WI38 (cell line): ENCODE data around the gene MEIOB.

Experiments used
- H3K4me3 ChIP-seq: 2 replicates; pipeline ENCODE4 v1.5.1; 2011; ENCODE audit warnings: low read depth, mild to moderate bottlenecking, control low read depth, low read length
- CTCF ChIP-seq: IDR thresholded peaks from 2 replicates; pipeline ENCODE4 v1.5.1; 2012; ENCODE audit warnings: low read depth, mild to moderate bottlenecking, control low read depth, low read length

Gene MEIOB

GRCh38 chr16:1834096-1834495 lies 37.9 kb downstream of the MEIOB start:
- TF ChIP-seq CTCF: no peak
- no peak overlapping the region for H3K4me3 ChIP-seq

GRCh38 chr16:1832838-1833454 lies 39.0 kb downstream of the MEIOB start:
- no peak overlapping the region for H3K4me3 ChIP-seq
- no peak for TF ChIP-seq CTCF

GRCh38 chr16:1831186-1832075 lies 40.5 kb downstream of the MEIOB start:
- H3K4me3 ChIP-seq: no peak overlapping the region
- TF ChIP-seq CTCF: no peak

- TF ChIP-seq CTCF: no peak
These were observed 41.8 kb downstream of the MEIOB start for GRCh38 chr16:1830213-1830612.

GRCh38 chr16:1828645-1829410 lies 43.1 kb downstream of the MEIOB start:
- TF ChIP-seq CTCF: no peak
- H3K4me3 ChIP-seq: peak overlapping the region; percentile 80

More at GRCh38 chr16:1830213-1830612, 41.8 kb downstream of the MEIOB start:
- no peak overlapping the region for H3K4me3 ChIP-seq

- H3K4me3 ChIP-seq: peak within 1 kb of the TSS; percentile 80
- no peak for TF ChIP-seq CTCF
These were observed 45.0 kb downstream of the MEIOB start, which contains the start of the genes FAHD1 and HAGH for GRCh38 chr16:1826691-1827573. FAHD1 (plus strand) TSS chr16:1827206; CDS start chr16:1827239, 33 bp downstream. HAGH (minus strand) TSS chr16:1826825; CDS start chr16:1826787, 38 bp downstream.
